Sigmoid colon (tissue), 7 donors: ENCODE results near the gene UPK3BL2. TPM values are rescaled to one million over a fixed set of nuclear protein-coding genes. Genes with fewer than 3 reads are reported as not detected.
"Not testable (repeated sequence)": the region's sequence is repeated elsewhere in the genome, so short reads cannot be mapped to it uniquely, and the experiment has no call there.

Source experiments
- DNase-seq: peaks from one replicate; pipeline ENCODE4 v3.0.0-alpha.2; 2019
- H3K27ac ChIP-seq, 4 donors: fragments of 200-600 bp; sonication (generic); one replicate each; pipeline ENCODE4 v1.5.1; 2016 to 2019; ENCODE audit warnings: mild to moderate bottlenecking in 1 of 4
- H3K27me3 ChIP-seq, 3 donors: fragments of 200-600 bp; sonication (generic); one replicate each; pipeline ENCODE4 v1.5.1; 2019; ENCODE audit warnings: mild to moderate bottlenecking in 1 of 3
- H3K36me3 ChIP-seq, 4 donors: fragments of 200-600 bp; sonication (generic); one replicate each; pipeline ENCODE4 v1.5.1; 2016 to 2019
- H3K4me1 ChIP-seq, 4 donors: fragments of 200-600 bp; sonication (generic); one replicate each; pipeline ENCODE4 v1.5.1; 2017 to 2019
- H3K4me3 ChIP-seq, 4 donors: fragments of 200-600 bp; sonication (generic); one replicate each; pipeline ENCODE4 v1.5.1; 2017 to 2019; ENCODE audit warnings: mild to moderate bottlenecking in 2 of 4, moderate library complexity in 1 of 4
- H3K9me3 ChIP-seq, 4 donors: fragments of 200-600 bp in 3 of 4; sonication (generic) in 3 of 4; one replicate each; pipeline versions ENCODE4 v1.5.1 to v1.6.1; 2013 to 2019
- WGBS, 2 donors: extraction: QIAGEN DNeasy Blood & Tissue Kit; methylation state at CpG; one replicate each; pipeline ENCODE4 v1.1.7; 2013; 5-methylcytosine and 5-hydroxymethylcytosine counted together
- intact Hi-C: fragments of 100-400 bp; cut with DNase I; formaldehyde crosslinking; loops from one replicate; pipeline ENCODE4 v1.15.1; 2023
- polyA plus RNA-seq, 3 donors: library from polyadenylated mRNA; stranded (reverse); fragments of 200-250 nt; gene quantifications; one replicate each; pipeline ENCODE4 v1.2.3, GENCODE V29; 2013
- total RNA-seq, 4 donors: library from RNA; depleted of rRNA; stranded (reverse); fragments of >200 nt; gene quantifications; one replicate each; pipeline ENCODE4 v1.1.0, GENCODE V29; 2016
- donor health status: healthy with polysubstance abuse.
- donor health status: Bipolar disorder and iron deficiency.
- donor health status: healthy.

The UPK3BL2 gene
- total RNA-seq, result 10 to 100 TPM in 1 of 4 donors, 1 to 10 TPM in 2, under 1 TPM in 1; 0.99 to 10.9 (median 3.4) TPM
- polyA plus RNA-seq, result 10 to 100 TPM in 1 of 3 donors, not detected in 2; 14.2 TPM

DNA sequence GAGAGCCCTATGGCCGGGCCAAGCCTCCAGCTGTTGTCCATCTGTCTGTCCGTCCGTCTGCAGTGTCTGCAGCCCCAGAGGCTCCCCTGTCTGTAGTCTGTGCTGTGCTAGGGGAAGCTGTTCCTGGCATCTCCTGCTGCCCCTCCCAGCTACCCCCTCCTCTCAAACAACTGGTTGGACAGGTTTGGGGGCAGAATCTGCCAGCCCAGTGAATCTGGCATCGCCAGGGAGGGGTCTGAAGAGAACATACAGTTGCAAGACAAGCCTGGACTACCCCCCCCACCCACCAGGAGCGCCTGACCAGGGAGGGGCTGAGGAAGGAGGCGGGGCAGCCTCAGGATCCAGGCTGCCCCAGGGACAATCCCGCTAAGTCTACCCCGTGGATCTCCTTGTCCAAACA, at the start of gene UPK3BL2:
TSS of gene UPK3BL2 (minus strand) at position 101 of the 400 bp plus-strand sequence. CDS start at position 41, 60 bp downstream.
- intact Hi-C loops, H3K4me1 ChIP-seq, DNase-seq, H3K4me3 ChIP-seq, H3K27ac ChIP-seq, H3K9me3 ChIP-seq, H3K27me3 ChIP-seq, H3K36me3 ChIP-seq: not testable (repeated sequence)
- no CpG with 5 or more reads among the region's 8 CpGs for WGBS, 2 donors

DNA sequence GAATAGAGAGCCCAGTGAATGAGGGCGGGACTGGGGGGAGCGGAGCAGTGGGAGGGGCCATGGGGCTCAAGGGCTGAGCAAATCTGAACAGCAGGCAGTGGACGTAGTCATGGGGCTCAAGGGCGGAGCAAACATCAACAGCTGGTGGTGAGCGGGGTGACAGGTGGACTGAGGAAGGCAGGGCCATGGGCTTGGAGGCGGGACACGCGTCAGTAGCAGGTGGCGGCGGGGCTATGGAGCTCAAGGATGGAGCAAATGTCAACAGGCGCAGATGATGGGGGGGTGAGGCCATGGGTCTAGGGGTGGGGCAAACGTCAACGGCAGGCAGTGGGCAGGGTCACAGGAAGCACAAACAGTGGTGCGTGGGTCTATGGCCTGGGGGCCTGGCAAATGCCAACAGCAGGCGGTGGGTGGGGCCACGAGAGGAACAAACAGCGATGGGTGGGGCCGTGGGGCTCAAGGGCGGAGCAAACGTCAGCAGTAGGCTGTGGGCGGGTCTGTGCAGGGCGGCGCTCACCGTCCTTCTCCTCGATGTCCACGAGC, 49.1 kb upstream of the UPK3BL2 start:
- WGBS, 2 donors, result 5 to 29% methylated on average over 6 of the region's 26 CpGs
- H3K4me1 ChIP-seq, H3K27me3 ChIP-seq, H3K27ac ChIP-seq, H3K9me3 ChIP-seq, intact Hi-C loops, H3K36me3 ChIP-seq, H3K4me3 ChIP-seq: not testable (repeated sequence)
- DNase-seq, result peak; percentile 67

GRCh38 chr7:102589857-102590256, 46.4 kb upstream of the UPK3BL2 start:
- H3K27ac ChIP-seq, DNase-seq, intact Hi-C loops, H3K4me3 ChIP-seq, H3K4me1 ChIP-seq, H3K9me3 ChIP-seq, H3K36me3 ChIP-seq, H3K27me3 ChIP-seq: not testable (repeated sequence)
- no CpG with 5 or more reads among the region's 9 CpGs for WGBS, 2 donors

GRCh38 chr7:102583495-102583894, 40.0 kb upstream of the UPK3BL2 start:
- WGBS, 2 donors, result no CpG with 5 or more reads among the region's 5 CpGs
- intact Hi-C loops, DNase-seq, H3K36me3 ChIP-seq, H3K27ac ChIP-seq, H3K4me1 ChIP-seq, H3K27me3 ChIP-seq, H3K4me3 ChIP-seq, H3K9me3 ChIP-seq: not testable (repeated sequence)

DNA sequence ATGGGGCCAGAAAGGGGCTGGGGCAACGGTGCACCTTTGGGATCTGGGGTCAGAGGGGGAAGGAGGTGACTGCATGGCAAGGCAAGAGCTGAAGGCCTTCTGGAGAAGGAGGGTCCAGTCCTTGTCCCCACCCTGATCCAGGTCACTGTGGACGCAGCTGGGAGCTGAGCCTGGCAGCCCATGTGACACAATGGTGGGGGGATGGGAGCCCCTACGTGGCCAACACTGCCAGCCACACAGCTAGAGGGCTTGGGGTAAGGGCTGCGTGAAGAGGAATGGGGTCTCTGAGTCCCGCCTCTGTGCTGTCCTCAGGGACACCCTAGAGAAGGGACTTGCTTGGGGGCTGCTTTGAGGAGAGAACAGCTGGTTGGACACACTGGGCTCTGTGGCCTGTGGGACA, 38.2 kb upstream of the UPK3BL2 start:
- DNase-seq, intact Hi-C loops: not testable (repeated sequence)
- no CpG with 5 or more reads among the region's 5 CpGs for WGBS, 2 donors

GRCh38 chr7:102578486-102578885, 35.0 kb upstream of the UPK3BL2 start:
- DNase-seq, result peak; percentile 40
- H3K4me1 ChIP-seq, H3K4me3 ChIP-seq, intact Hi-C loops, H3K27ac ChIP-seq, H3K36me3 ChIP-seq, H3K9me3 ChIP-seq, H3K27me3 ChIP-seq: not testable (repeated sequence)
- WGBS, 2 donors, result 83 to 89% methylated on average over 5 of the region's 5 CpGs

More for the DNA sequence above, 38.2 kb upstream of the UPK3BL2 start:
- H3K27me3 ChIP-seq, H3K27ac ChIP-seq, H3K36me3 ChIP-seq, H3K9me3 ChIP-seq, H3K4me3 ChIP-seq, H3K4me1 ChIP-seq: not testable (repeated sequence)

- intact Hi-C loops, H3K9me3 ChIP-seq, H3K4me3 ChIP-seq, H3K27ac ChIP-seq, H3K27me3 ChIP-seq, H3K36me3 ChIP-seq, H3K4me1 ChIP-seq: not testable (repeated sequence)
- 83 to 88% methylated on average over 7 of the region's 7 CpGs for WGBS, 2 donors
- peak; percentile 30 for DNase-seq
These were observed 34.1 kb upstream of the UPK3BL2 start for GRCh38 chr7:102577315-102578240.

DNA sequence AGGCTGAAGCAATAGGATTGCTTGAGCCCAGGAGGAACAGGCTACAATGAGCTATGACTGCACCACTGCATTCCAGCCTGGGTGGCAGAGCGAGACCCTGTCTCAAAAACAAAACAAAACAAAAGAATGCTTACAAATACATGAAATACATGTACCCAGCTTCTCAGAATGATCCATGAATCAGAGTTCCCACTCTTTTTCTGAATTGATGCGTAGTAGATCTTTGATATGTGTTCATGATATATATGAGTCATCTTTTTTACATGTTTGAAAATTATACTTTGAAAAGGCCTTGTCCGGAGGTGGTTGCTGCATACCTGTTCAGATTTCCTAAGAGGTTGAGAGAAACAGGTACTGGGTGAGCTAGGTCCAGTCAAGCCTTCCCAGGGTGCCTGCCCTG, 32.9 kb upstream of the UPK3BL2 start:
- H3K9me3 ChIP-seq, H3K27ac ChIP-seq, DNase-seq, intact Hi-C loops, H3K4me1 ChIP-seq, H3K27me3 ChIP-seq, H3K36me3 ChIP-seq, H3K4me3 ChIP-seq: not testable (repeated sequence)
- no CpG with 5 or more reads among the region's 3 CpGs for WGBS, 2 donors

- H3K4me3 ChIP-seq, H3K27me3 ChIP-seq, intact Hi-C loops, H3K4me1 ChIP-seq, H3K36me3 ChIP-seq, H3K9me3 ChIP-seq, H3K27ac ChIP-seq, DNase-seq: not testable (repeated sequence)
- no CpG with 5 or more reads among the region's 6 CpGs for WGBS, 2 donors
These were observed 31.1 kb upstream of the UPK3BL2 start for GRCh38 chr7:102574607-102575006.
